GM18951 (cell line): ENCODE data around the gene CST2.
"Not testable (repeated sequence)": the region's sequence is repeated elsewhere in the genome, so short reads cannot be mapped to it uniquely, and the experiment has no call there.

Experiments used
- POLR2A ChIP-seq: IDR thresholded peaks from 4 replicates; pipeline ENCODE4 v1.6.1; 2011; ENCODE audit warnings: mild to moderate bottlenecking; ENCODE audit not compliant: insufficient read length, insufficient read depth; ENCODE audit errors: extremely low read depth
- in situ Hi-C: fragments of 300-500 bp; cut with MboI; formaldehyde crosslinking; loops from one replicate; pipeline ENCODE4 v1.12.0; 2022; ENCODE audit warnings: low sequenced_read_pairs, mixed read lengths, inconsistent platforms; ENCODE audit not compliant: unreplicated experiment

The CST2 gene

DNA sequence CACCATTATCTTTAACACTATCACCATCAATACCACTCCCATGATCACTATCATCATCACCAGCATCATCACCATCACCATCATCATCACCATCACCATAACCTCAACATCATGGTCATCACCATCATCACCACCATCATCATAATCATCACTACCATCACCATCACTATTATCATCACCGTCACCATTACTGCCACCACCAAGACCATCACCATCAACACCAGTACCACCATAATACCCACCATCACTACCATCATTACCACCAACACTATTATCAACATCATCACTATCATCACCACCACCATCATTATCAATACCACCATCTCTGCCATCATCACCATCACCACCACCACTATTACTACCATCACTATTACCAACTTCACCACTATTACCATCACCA, 43.1 kb downstream of the CST2 start:
- in situ Hi-C loops, result no loop called here
- TF ChIP-seq POLR2A, result no peak

DNA sequence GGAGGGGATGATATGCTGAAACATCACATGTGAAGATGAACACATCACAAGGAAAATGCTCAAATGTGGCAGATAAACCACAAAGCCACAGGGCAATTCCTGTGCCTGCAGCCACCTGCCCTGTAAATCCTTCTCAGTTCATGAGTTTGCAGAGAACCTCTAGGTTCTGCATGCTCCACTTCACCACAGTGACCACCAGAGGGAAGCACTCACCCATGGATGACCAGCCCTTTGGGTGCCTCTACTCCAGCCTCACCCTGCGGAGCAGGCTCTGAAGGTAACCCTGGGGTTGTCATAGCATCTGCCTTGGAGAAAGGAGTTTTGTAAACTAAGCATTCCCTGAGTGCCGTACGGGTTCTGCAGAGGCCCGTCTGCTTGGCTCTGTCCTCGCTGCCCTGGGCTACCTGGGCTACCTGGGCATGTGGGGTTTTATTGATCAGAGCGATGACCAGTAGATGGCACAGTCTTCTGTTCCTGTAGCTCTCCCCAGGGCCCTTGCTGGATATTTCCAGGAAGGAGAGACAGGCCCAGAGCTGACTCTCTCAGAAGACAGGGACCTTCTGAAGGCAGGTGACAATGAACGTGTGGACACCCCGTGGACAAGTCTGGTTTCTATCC, 44.1 kb downstream of the CST2 start:
- in situ Hi-C loops, result no loop called here

DNA sequence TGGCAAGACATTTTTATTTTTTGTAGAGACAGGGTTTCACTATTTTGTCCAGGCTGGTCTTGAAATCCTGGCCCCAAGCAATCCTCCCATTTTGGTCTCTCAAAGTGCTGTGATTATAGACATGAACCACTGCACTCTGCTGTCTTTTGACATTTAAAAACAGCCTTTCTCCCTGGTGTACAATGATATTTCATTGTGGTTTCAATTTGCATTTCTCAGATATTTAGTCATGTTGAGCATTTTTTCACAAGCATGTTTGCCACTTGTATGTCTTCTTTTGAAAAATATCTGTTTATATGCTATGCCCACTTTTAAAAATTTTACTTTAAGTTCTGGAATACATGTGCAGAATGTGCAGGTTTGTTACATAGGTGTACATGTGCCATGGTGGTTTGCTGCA, 47.9 kb downstream of the CST2 start:
- in situ Hi-C loops, result not testable (repeated sequence)

More for the DNA sequence above, 44.1 kb downstream of the CST2 start:
- no peak for TF ChIP-seq POLR2A

DNA sequence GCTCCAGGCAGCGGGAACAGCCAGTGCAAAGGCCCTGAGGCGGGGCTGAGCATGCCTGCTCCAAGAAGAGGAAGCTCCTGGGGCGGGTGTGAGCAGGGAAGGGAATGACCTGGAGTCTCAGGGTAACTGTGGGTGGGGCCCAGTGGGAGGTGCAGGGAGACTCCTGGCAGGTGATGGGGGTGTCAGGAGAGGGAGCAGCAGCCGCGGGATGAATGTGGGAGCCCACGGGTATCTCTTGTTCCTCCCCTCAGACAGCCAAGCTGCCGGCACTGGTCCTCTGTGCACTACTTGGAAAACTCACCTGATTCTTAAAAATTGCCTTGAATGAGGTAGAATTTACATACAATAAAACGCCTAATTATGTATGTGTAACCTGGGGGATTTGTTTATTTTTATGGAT, 49.1 kb downstream of the CST2 start:
- in situ Hi-C loops, result not testable (repeated sequence)

DNA sequence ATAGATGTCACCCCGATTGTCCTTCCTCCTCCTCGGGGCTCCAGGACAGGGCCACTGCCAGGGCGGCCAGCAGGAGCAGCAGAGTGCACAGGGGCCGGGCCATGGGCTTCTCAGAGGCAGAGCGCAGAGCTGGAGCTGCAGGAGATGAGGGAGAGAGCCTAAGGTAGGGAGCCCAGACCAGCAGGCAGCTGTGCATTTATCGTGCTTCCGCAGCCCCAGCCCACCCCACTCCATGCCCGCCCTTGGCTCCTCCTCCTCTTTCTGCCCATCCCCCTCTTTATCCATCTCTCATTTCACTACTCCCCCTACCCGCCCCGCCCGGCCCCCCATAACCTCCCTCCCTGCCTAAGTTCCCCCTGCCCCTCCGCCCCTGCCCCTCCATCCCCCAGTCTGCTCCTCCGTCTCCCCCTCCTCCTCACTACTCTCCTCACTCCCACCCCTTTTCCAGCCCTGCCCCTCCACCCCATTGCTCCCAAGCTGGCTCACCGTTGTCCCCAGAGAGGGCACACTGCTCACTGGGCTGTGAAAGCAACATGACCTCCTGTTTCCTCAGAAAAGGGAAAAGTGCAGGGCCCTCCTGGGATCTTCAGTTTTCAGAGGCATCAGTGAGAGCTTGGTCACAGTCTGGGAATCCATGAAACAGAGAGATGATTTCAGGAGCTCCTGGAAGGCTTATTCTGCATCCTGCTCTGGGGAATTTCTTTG, 50.3 kb downstream of the CST2 start:
- no peak for TF ChIP-seq POLR2A
- in situ Hi-C loops, result no loop called here

DNA sequence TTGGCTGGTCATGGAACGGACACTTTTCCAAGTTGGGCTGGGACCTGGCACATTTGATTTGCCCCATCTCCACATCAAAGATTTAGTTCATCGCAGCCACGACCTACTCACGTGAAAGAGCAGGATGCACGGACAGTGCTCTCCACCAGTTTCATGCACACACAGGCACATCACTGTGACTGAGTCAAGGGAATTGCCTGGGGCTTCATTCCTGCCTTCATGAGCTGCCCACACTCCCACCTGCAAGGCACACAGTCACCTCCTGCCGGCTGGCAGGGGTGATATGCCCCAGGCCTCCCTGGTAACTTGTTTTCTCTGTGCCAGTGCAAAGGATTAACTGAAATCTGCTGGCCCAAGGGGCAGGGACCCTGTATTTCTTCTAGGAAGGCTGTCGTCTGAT, 52.4 kb downstream of the CST2 start:
- TF ChIP-seq POLR2A, result no peak
- in situ Hi-C loops, result no loop called here
